Embryonic facial prominence (tissue), 1 donor: ENCODE results near the gene ALDH1A3.

Experiments used
- DNase-seq: peaks from one replicate; pipeline ENCODE4 v3.0.0-alpha.2; 2016; ENCODE audit errors: extremely low spot score

ALDH1A3 gene

DNA sequence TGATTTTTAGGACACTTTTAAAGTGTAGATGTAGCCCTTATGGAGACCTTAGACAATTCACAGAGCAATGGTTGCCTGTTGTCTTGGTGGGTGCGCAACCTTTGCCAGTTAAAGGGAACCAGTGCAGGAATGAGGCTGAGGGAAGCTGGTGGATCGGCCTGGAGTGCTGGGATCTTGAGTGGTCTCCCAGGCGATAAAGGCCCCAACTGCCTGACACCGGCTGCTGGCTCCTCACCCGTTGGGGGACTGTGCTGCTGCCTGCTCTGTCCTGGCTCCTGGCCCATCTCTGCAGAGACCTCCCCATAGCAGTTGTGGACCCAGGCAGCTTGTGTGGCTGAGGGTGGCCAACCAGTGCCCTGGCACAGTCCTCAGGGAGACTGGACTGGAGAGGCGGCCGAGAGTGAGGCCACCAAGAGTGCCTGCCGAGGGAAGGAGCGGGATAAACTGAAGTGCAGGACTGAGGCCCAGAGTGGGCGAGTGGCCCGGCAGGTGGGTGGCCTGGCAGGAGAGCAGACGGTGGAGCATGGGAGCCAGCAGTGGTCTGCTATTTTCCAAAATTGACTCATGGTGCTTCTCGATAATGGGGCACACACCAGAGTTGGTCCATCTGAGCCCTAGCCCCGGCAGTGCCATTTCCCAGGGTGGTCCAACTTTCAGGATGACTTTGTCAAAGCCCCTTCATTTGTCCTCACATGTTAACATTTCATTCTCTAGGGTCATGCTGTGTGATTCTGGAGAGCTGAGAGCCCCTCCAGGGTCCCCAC, 2.1 kb downstream of the ALDH1A3 start:
- DNase-seq, result no peak

DNA sequence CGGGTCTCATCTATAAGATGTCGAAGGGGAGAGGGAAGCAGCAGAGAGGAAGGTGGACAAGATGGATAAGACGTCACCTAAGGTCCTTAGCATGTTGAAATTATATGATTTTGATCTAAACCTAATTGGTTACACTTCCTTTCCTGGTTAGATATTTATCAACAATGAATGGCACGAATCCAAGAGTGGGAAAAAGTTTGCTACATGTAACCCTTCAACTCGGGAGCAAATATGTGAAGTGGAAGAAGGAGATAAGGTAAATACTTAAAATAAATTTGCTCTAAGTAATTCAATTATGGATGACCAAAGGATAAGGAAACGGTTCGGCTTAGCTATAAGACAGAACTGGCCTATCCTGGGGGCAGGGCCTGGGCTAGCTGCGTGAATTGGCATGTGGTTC, 5.5 kb downstream of the ALDH1A3 start:
- no peak for DNase-seq

DNA sequence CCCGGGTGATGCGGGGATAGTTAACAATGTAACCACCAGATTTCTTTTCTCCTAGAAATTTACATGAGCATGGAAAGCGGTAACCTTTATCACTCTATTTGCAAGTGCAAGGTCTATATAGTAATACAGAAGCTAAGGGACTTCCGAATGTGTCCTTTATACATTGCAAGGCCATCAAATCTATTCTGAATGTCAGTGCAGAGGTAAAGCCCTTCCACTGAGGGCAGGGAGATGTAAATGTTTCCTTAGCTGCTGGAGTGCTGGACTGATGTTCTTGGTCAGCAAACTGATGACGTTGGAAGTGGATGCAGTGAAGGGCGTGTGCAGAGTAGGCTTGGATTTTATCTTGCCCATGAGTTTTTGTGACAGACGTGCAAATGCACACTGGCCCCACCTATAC, 6.2 kb downstream of the ALDH1A3 start:
- DNase-seq, result no peak

DNA sequence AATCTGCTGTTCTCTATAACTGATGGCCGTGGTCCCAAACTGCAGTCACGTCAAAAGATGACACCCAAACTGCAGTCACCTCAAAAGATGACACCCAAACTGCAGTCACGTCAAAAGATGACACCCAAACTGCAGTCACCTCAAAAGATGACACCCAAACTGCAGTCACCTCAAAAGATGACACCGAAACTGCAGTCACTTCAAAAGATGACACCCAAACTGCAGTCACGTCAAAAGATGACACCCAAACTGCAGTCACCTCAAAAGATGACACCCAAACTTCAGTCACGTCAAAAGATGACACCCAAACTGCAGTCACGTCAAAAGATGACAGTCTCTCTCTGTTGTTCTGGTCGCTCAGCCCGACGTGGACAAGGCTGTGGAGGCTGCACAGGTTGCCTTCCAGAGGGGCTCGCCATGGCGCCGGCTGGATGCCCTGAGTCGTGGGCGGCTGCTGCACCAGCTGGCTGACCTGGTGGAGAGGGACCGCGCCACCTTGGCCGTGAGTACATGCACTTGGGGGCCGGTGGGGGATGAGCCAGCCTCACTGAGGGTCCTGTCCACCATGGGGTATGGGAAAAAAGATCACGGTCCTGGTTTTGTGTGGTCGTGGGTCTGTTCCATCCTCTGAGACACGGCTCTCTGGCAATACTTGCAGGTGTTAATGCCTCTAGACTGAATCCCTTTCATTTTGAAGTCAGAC, 7.7 kb downstream of the ALDH1A3 start:
- DNase-seq, result no peak

DNA sequence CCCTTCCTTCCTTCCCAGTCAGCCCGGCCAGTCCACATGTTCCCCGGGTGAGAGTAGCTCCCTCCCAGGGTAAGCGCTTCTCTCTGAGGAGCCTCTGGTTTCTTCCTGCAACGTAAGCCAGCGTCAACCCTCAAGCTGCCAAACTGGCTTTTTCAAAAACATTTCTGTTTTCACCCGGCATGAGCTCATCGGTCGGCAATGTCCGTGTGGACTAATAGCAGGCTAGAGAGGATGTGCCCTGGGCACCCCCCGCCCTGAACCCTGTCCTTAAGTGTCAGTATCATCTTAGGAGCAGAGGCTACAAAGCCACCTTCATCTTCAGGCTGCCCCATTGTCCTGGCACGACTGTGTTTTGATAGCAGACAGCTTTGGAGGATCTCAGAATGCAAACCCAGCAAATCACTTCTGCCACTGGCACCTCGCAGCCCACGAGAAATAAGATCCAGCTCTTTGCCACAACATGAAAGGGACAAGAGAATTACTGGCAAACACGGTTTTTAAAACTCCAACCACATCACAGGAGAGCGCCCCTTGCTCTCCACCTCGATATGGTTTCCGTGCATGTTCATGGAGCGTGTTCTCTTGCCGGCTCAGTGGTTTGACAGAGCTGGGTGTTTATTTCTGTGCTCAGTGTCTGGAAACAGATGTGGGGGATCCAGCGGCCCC, 9.9 kb downstream of the ALDH1A3 start:
- DNase-seq, result peak; percentile 35

DNA sequence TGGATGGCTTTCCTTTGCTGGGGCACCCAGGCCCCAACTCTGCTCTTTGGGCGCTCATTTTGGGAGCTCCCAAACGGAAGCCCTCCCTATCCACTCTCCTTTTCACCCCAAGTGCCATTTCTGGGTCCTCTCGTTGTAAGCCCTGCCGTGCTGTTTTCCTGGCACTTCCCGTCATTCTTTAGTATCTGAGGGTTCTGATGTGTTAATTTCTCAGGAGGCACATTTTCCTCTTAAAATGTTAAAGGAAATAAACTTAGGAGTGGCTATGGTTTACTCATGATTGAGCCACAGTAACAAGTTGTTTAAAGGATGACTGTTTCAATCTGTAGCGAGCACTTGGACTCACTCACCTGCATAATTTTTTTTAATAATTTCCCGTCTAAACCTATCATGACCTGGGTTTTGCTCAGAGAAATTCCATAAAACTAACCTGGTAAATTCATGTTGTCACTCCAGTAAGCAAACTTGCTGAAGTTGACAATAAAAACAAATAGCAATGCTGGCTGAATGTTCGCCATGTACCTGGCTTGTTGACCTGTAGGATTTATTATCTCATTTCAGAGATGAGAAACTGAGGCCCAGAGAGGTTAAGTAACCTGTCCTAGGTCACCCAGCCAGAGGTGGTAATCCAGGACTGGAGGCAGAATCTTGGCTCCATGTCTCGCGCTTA, 10.6 kb downstream of the ALDH1A3 start:
- no peak for DNase-seq

DNA sequence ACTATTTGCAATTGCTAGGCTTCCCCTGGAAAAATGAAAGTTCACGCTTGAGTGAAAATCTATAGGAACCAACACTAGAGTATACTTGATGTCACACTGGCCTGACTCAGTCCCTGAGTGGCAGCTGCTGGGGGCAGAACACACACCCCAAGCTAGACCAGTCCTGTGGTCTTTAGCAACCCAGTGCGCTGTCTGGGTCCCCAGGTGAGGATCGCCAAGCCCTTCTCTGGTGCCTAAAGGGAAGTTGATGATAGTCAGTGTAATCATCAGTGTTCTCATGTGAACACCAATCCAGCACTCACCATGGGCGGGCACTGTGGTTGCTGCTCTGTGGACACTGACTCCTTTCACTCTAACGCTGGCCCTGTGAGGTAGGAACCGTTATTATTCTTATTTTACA, 11.2 kb downstream of the ALDH1A3 start:
- no peak for DNase-seq

DNA sequence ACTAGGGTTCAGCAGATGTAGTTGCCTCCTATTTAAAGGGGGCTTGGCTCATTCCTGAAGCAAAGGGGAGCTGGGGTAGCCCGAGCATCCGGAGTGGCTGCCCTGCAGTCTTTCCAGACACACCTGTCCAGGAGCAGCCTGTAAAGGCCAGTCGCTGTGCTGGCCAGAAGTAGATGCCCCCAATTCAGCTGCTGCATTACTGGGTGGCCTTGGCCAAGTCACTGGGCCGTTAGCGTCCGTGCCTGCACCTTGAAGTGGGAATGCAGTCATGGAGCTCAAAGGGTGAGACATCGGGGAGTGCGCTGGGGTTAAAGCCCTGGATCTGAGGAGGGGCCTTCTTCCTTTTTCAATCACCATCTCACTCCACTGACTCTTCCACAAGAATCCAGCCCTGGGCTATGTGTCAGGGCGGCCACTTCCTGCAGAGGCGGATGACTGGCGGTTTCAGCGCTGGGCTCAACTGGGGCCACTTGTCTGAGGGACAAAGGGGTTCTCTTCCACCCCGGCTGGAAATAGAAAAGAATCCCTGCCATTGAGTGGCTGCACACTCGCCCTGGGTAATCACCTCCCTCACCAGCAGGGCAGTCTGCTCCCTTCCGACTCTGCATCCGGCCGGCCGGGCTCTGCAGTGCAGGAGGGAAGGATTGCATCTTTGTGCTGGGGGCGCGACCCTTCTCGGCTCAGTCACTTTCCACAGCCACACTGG, 11.8 kb downstream of the ALDH1A3 start:
- no peak for DNase-seq

DNA sequence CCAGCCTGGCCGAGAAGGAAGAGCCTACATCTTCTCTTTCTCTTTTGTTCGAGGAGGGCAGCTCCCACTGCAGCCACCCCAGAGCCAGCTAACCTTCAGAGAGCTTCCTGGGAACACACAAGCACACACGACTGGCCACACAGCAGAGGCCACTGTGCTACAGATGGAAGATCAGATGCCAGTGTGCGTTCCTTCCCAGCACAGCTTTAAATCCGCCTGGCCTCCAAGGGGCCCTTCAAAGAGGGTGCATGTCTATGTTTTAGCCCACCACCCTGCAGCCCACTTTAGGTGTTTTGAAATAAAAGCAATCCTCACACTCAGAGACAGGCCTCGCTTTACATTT, 12.4 kb downstream of the ALDH1A3 start:
- DNase-seq, result no peak

DNA sequence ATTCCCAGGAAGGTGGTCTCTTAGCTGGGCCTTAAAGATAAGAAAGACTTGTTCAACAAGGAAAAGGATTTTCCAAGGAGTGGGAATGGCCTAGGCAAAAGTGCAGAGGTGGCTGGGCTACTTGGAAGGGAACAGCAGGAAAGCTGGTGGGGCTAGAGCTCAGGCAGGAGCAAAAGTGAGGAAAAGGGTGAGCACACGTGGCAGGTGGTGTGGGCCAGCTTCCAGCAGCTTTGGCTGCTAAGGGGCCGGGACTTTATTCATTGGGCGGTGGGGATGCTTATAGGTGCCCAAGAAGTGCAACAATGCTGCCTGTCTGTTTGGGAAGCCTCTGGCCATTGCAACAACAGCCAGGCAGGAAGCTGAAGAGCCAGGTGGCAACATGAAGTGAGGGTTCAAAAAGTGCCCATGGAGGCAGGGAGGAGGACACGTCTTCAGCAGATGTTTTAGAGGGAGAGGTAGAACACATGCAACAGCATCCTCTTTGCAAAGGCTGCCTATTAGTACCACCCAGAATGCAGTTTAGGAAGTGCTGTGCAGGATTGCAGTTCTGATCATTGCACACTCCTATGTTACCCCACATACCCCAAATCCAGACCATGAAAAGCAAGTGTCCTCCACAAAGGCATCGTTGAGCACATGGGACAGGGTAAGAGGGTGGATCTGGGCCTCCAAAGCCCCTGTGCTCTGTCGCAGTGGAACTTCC, 13.8 kb downstream of the ALDH1A3 start:
- no peak for DNase-seq

DNA sequence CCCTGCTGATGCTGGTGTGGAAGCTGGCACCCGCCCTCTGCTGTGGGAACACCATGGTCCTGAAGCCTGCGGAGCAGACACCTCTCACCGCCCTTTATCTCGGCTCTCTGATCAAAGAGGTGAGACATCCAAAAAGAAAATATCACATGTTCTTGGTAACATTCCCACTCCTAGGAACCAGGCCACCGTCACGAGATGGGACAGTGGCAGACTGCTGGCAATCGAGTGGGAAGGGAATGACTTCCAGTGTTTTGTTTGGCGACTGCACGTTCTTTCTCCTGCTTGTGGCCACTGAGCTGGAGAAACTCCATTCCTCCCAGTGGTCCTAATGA, 14.3 kb downstream of the ALDH1A3 start:
- DNase-seq, result no peak

DNA sequence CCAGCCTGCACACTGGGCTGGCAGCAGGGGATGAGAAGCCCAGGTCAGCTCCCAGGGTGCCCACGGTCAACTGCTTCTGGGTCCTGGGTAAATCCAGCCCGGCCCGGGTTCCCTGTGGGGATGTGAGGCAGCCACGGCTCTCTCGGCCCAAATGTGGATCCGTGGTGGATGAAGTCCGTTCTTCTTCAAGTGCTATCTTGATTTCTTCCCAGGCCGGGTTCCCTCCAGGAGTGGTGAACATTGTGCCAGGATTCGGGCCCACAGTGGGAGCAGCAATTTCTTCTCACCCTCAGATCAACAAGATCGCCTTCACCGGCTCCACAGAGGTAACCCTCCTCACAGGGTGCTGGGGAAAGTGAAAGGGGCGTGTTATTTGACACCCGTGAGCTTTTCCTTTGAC, 16.1 kb downstream of the ALDH1A3 start:
- DNase-seq, result no peak

DNA sequence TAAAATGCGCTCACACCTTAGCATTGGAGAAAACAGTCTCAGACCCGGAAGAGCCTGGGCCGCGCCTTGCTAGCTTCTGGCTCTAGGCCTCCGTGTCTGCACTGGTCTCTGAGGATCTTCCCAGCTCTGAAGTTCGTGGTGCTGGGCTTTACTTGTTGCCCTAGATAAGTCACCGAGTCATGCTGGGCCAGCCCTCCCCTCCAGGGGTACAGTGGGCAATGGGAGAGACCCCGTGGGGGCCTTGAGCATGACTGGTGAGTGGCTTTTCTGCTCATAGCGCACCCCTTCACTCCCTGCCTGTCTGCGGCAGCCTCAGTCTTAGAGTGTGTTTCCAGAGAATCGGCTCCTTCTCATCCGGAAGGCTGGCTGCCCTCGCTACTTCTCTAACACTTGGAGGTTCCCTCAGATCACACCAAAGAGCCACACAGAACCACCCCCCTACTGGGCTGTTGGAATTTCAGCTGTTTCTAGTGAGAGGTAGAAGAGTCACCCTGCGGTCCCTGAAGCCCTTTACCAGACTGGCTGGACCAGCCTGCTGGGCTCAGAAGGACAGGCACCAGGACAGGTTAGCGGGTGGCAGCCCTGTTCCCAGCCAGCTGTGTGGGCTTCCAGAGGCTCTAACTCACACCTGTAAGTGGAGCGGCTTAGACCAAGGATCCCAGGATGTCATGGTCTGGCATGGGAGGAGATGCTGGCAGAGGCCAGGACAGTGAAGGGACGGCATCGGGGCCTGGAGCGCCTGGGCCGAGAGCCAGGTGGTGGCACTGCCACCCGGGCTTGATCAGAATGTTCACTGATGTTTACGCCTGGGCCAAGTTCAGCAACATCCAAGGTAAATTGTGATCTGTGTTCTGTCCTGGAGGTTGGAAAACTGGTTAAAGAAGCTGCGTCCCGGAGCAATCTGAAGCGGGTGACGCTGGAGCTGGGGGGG, 17.9 kb downstream of the ALDH1A3 start:
- DNase-seq, result no peak

DNA sequence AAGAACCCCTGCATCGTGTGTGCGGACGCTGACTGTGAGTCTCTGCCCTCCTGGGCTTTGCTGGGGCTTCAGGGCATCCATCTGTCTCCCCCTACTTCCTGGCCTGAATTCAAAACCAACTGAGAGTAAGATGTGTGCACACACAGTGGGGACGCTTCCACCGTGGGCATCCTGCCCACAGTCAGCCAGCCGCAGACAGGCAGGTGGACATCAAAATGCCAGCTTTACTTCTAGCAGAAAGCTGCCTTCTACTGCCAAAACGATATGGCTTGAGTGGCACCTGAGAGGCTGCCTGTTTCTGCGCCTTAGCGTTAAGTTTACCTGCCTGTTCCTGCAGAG, 18.5 kb downstream of the ALDH1A3 start:
- no peak for DNase-seq

DNA sequence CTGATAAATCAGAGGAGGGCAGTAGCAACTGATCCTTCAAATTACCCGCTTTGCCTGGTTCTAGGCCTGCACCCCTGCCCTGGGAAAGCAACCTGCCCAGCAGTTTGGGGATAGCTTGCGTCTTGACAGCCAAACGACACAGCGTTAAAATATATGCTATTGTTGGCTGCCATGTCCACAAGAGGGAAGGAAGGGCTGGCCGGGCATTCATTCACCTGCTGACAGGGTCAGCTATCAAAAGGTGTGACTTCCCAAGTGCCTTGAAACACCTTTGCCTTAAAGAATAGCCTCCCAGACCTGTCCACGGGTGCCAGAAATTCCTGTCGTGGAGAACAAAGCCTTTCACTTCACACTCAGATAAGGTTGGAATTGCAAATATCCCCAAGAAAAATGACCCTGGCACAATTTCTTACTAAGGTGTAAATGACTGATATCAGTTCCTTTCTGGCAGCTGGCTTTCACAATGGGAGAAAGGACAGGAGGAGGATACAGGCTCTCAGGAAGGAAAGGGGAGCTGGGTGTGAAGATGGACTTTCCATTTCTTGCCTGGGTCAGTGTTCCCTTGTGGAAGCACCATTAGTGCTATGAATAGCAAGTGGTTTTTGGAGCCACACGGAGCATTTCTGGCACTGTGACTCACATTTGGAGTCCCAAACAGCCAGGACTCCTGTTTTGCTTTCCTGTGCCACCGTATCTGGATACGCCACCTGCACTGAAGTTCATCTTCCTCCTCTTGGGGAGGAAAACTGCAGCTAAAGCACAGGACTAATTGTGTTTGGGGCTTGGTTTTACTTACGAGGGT, 19.2 kb downstream of the ALDH1A3 start:
- DNase-seq, result no peak

DNA sequence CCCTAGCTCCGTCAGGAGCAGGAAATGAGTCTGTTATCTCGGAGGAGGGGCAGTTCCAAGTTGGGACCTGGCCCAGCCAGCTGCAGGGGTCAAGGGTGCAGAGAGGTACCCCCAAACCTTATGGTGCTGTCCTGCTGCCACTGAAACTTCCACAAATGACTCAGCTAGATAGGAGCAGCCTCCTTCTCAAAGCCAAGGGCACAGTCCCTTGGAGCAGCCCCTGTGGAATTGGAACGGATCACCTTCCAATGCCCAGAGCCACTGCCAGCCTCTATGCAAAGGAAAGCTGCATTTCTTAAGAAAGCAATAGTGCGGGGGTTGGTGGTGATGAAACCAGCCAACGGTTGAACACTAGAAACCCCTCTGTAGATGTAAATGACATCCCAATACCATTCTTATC, 20.0 kb downstream of the ALDH1A3 start:
- no peak for DNase-seq

DNA sequence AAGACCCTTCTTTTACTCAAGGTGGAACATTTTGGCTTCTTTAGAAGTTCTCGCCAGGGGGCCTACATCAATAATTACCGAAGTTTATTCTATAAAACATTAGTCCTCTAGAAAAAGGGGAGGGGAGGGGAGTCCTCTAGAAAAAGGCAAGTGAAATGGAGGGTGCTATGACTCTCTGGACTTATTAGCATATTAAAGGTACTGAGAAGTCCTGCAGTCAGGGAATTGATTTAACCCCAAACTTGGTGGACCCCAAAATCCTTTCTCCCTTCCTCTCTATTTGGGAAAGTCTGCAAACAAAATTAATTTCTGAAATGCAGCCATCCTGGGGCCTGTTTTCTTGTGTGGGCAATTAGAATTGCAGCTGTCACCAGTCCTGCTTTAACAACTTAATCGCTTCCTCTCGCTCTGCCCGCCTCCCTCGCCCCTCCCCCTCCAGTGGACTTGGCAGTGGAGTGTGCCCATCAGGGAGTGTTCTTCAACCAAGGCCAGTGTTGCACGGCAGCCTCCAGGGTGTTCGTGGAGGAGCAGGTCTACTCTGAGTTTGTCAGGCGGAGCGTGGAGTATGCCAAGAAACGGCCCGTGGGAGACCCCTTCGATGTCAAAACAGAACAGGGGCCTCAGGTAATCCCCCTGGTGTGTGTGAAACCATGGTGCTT, 20.6 kb downstream of the ALDH1A3 start:
- no peak for DNase-seq

DNA sequence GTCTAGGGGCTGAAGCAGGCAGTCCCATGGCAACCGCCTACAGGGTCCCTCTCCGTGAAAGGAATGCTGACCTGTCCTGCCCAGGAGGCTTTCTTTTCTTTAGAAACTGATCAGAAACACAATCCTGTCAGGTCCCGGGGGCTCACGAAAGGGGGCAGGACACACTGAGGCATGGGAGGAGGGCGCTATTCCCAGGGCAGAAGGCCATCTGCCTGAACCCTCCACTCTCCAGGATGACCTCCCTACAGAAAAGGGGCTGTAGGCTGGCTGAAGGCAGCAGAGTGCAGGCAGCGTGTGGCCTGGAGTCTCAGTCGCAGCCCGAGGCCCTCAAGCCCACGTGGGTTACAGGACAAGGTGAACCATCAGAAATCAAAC, 21.2 kb downstream of the ALDH1A3 start:
- DNase-seq, result no peak

DNA sequence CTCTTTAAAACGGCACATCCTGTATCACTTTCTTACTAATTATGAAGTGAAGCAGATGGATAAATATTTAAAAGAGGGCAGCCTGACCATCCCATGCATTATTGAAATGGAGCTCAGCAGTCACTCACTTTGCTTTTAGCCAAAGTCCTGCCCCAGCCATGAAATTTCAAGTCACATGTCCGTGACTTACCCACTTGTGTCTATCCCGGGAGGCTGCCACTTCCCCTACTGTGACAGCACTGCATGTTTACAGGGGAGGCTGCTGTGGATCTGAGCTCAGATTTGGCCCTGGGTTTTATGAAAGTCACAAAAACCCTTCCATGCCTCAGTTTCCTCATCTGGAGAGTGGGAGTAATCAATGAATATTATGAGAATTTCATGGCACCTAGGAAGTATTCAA, 21.7 kb downstream of the ALDH1A3 start:
- DNase-seq, result no peak
